GM23338 (cell line): ENCODE data around the gene OR51S1. TPM values are rescaled to one million over a fixed set of nuclear protein-coding genes. Genes with fewer than 3 reads are reported as not detected.
A peak's percentile ranks its signal among the peaks of the same experiment; 100 is the strongest.

Experiments
- ATAC-seq: fragments of 200-7000 bp; cut with Tn5 transposase; 3 replicates; pipeline ENCODE4 v1.9.1; 2020
- DNase-seq: peaks from one replicate; pipeline ENCODE4 v3.0.0-alpha.2; 2015; ENCODE audit warnings: low spot score
- H2AFZ ChIP-seq: fragments of 200-600 bp; sonication (generic); 2 replicates; pipeline ENCODE4 v1.8.0; 2016; ENCODE audit warnings: antibody characterized with exemption, mild to moderate bottlenecking, moderate library complexity
- H3F3A ChIP-seq: fragments of 200-600 bp; sonication (generic); replicated peaks from 2 replicates; pipeline ENCODE4 v1.8.0; 2017; ENCODE audit warnings: antibody characterized with exemption, mixed run types, low read depth
- H3K27ac ChIP-seq: fragments of 200-600 bp; sonication (generic); 2 replicates; pipeline ENCODE4 v1.6.1; 2016; ENCODE audit warnings: low read depth
- H3K27me3 ChIP-seq: fragments of 200-600 bp; sonication (generic); 2 replicates; pipeline ENCODE4 v1.8.0; 2016; ENCODE audit warnings: mild to moderate bottlenecking, mixed run types, moderate library complexity; ENCODE audit not compliant: insufficient read depth
- H3K36me3 ChIP-seq: fragments of 200-600 bp; sonication (generic); 2 replicates; pipeline ENCODE4 v1.8.0; 2016; ENCODE audit warnings: mild to moderate bottlenecking; ENCODE audit not compliant: insufficient read depth
- H3K4me1 ChIP-seq: fragments of 200-600 bp; sonication (generic); 2 replicates; pipeline ENCODE4 v1.8.0; 2016; ENCODE audit warnings: mild to moderate bottlenecking, moderate library complexity; ENCODE audit not compliant: insufficient read depth
- H3K4me2 ChIP-seq: fragments of 200-600 bp; sonication (generic); 2 replicates; pipeline ENCODE4 v1.7.1; 2017; ENCODE audit warnings: mixed run types
- H3K4me3 ChIP-seq: fragments of 200-600 bp; sonication (generic); 2 replicates; pipeline ENCODE4 v1.6.1; 2016; ENCODE audit warnings: mixed run types
- H3K79me2 ChIP-seq: fragments of 200-600 bp; sonication (generic); replicated peaks from 2 replicates; pipeline ENCODE4 v1.8.0; 2017; ENCODE audit warnings: mild to moderate bottlenecking; ENCODE audit not compliant: insufficient read depth
- H3K9me2 ChIP-seq: fragments of 200-600 bp; sonication (generic); 2 replicates; pipeline ENCODE4 v1.8.0; 2017; ENCODE audit not compliant: insufficient read depth
- H4K20me1 ChIP-seq: fragments of 200-600 bp; sonication (generic); replicated peaks from 2 replicates; pipeline ENCODE4 v1.8.0; 2017; ENCODE audit warnings: mild to moderate bottlenecking; ENCODE audit not compliant: insufficient read depth
- H3K27ac Mint-ChIP-seq: 2 replicates; pipeline ENCODE4 v1.8.0; 2020; ENCODE audit warnings: inconsistent platforms, mild to moderate bottlenecking, moderate library complexity, mixed read lengths
- H3K27me3 Mint-ChIP-seq: 3 replicates; pipeline ENCODE4 v1.8.0; 2022; ENCODE audit warnings: low read depth, mild to moderate bottlenecking, moderate library complexity, mixed read lengths, inconsistent platforms; ENCODE audit not compliant: insufficient read depth, poor library complexity
- H3K36me3 Mint-ChIP-seq: 3 replicates; pipeline ENCODE4 v1.8.0; 2021; ENCODE audit warnings: low read depth, mild to moderate bottlenecking, inconsistent platforms, moderate library complexity, mixed read lengths
- H3K4me1 Mint-ChIP-seq: 3 replicates; pipeline ENCODE4 v1.8.0; 2020; ENCODE audit warnings: mild to moderate bottlenecking, inconsistent platforms, mixed read lengths
- H3K4me3 Mint-ChIP-seq: 3 replicates; pipeline ENCODE4 v1.8.0; 2021; ENCODE audit warnings: moderate library complexity, mild to moderate bottlenecking, inconsistent platforms, mixed read lengths
- H3K9me3 Mint-ChIP-seq: 3 replicates; pipeline ENCODE4 v1.8.0; 2020; ENCODE audit warnings: moderate library complexity, mild to moderate bottlenecking, inconsistent platforms, mixed read lengths
- ETS1 ChIP-seq: IDR thresholded peaks from 2 replicates; pipeline ENCODE4 v1.6.1; 2016; ENCODE audit warnings: antibody characterized with exemption
- EZH2 ChIP-seq: fragments of 200-600 bp; sonication (generic); IDR thresholded peaks from one replicate; pipeline ENCODE4 v1.8.0; 2017; ENCODE audit warnings: antibody characterized with exemption, mild to moderate bottlenecking, low read depth; ENCODE audit not compliant: unreplicated experiment
- EZH2phosphoT487 ChIP-seq: fragments of 200-600 bp; sonication (generic); IDR thresholded peaks from one replicate; pipeline ENCODE4 v1.8.1; 2018; ENCODE audit warnings: antibody characterized with exemption; ENCODE audit not compliant: unreplicated experiment
- NANOG ChIP-seq: IDR thresholded peaks from 2 replicates; pipeline ENCODE4 v1.6.1; 2016; ENCODE audit warnings: antibody characterized with exemption, borderline replicate concordance
- POLR2AphosphoS5 ChIP-seq: IDR thresholded peaks from 2 replicates; pipeline ENCODE4 v1.6.1; 2016; ENCODE audit warnings: antibody characterized with exemption, low read depth
- REST ChIP-seq: IDR thresholded peaks from one replicate; pipeline ENCODE4 v1.6.1; 2018; ENCODE audit warnings: antibody characterized with exemption; ENCODE audit not compliant: unreplicated experiment
- STAT1 ChIP-seq: IDR thresholded peaks from one replicate; pipeline ENCODE4 v1.6.1; 2016; ENCODE audit warnings: antibody characterized with exemption; ENCODE audit not compliant: unreplicated experiment
- polyA plus RNA-seq: library from polyadenylated mRNA; unstranded; fragments of >200 nt; fragmentation: Nextera tagmentation; extraction: Ambion mirVana; gene quantifications from 2 replicates; pipeline ENCODE4 v1.2.1, GENCODE V29; 2016
- total RNA-seq: library from RNA; depleted of rRNA; stranded (reverse); fragments of >200 nt; shearing (Covaris generic); gene quantifications from 2 replicates; pipeline ENCODE4 v1.2.3, GENCODE V29; 2014
- TF ChIP-seq, protein P1 (sequence below): fragments of 250-450 bp; sonication (Bioruptor Pico); IDR thresholded peaks from 2 replicates; pipeline ENCODE4 v1.5.0; 2020; ENCODE audit warnings: mild to moderate bottlenecking, moderate library complexity

Gene OR51S1
- total and polyA plus RNA-seq, 2 experiments from 2014 or later: not detected

GRCh38 chr11:4891996-4892640 lies 43.1 kb upstream of the OR51S1 start:
- no peaks in the 10 kb centered on the region for H3K36me3 ChIP-seq
- peak; percentile 16 for DNase-seq
- no peak overlapping the region for H3K27ac ChIP-seq
- H3K27ac Mint-ChIP-seq: no peak overlapping the region
- no peaks in the 10 kb centered on the region for H3K36me3 Mint-ChIP-seq
- no peak overlapping the region for H3K4me3 Mint-ChIP-seq
- no peak overlapping the region for H3K4me2 ChIP-seq
- H3K27me3 ChIP-seq: no peaks in the 10 kb centered on the region
- H3K79me2 ChIP-seq: no peaks in the 10 kb centered on the region
- no peak for TF ChIP-seq ETS1
- TF ChIP-seq EZH2: no peak
- TF ChIP-seq REST: no peak
- no peak for TF ChIP-seq POLR2AphosphoS5
- no peak for TF ChIP-seq STAT1
- H3K9me2 ChIP-seq: peaks cover 7% of the 10 kb centered on the region
- no peaks in the 10 kb centered on the region for H3F3A ChIP-seq
- H3K4me1 Mint-ChIP-seq: no peaks in the 10 kb centered on the region
- peak; percentile 52 for ATAC-seq
- H2AFZ ChIP-seq: no peak overlapping the region
- no peaks in the 10 kb centered on the region for H4K20me1 ChIP-seq
- H3K4me3 ChIP-seq: no peak overlapping the region
- no peaks in the 10 kb centered on the region for H3K9me3 Mint-ChIP-seq
- H3K27me3 Mint-ChIP-seq: no peaks in the 10 kb centered on the region
- H3K4me1 ChIP-seq: no peaks in the 10 kb centered on the region

GRCh38 chr11:4890279-4890678 lies 41.3 kb upstream of the OR51S1 start:
- no peaks in the 10 kb centered on the region for H3K27me3 ChIP-seq
- Mint-ChIP-seq H3K27ac (no peak overlapping the region), H3K4me1 (no peaks in the 10 kb centered on the region), H3K27me3 (no peaks in the 10 kb centered on the region), H3K36me3 (no peaks in the 10 kb centered on the region), H3K9me3 (no peaks in the 10 kb centered on the region), H3K4me3 (no peak overlapping the region)
- peaks cover 7% of the 10 kb centered on the region for H3K9me2 ChIP-seq
- H2AFZ ChIP-seq: no peak overlapping the region
- DNase-seq: no peak
- H3K27ac ChIP-seq: no peak overlapping the region
- H3K4me2 ChIP-seq: no peak overlapping the region
- no peaks in the 10 kb centered on the region for H3K4me1 ChIP-seq
- H3K36me3 ChIP-seq: no peaks in the 10 kb centered on the region
- H3K79me2 ChIP-seq: no peaks in the 10 kb centered on the region
- no peaks in the 10 kb centered on the region for H3F3A ChIP-seq
- no peak for ATAC-seq
- no peak overlapping the region for H3K4me3 ChIP-seq
- H4K20me1 ChIP-seq: no peaks in the 10 kb centered on the region
- TF ChIP-seq EZH2 (no peak), NANOG (no peak), EZH2phosphoT487 (no peak), POLR2AphosphoS5 (no peak), STAT1 (no peak)
- TF ChIP-seq, protein P1, sequence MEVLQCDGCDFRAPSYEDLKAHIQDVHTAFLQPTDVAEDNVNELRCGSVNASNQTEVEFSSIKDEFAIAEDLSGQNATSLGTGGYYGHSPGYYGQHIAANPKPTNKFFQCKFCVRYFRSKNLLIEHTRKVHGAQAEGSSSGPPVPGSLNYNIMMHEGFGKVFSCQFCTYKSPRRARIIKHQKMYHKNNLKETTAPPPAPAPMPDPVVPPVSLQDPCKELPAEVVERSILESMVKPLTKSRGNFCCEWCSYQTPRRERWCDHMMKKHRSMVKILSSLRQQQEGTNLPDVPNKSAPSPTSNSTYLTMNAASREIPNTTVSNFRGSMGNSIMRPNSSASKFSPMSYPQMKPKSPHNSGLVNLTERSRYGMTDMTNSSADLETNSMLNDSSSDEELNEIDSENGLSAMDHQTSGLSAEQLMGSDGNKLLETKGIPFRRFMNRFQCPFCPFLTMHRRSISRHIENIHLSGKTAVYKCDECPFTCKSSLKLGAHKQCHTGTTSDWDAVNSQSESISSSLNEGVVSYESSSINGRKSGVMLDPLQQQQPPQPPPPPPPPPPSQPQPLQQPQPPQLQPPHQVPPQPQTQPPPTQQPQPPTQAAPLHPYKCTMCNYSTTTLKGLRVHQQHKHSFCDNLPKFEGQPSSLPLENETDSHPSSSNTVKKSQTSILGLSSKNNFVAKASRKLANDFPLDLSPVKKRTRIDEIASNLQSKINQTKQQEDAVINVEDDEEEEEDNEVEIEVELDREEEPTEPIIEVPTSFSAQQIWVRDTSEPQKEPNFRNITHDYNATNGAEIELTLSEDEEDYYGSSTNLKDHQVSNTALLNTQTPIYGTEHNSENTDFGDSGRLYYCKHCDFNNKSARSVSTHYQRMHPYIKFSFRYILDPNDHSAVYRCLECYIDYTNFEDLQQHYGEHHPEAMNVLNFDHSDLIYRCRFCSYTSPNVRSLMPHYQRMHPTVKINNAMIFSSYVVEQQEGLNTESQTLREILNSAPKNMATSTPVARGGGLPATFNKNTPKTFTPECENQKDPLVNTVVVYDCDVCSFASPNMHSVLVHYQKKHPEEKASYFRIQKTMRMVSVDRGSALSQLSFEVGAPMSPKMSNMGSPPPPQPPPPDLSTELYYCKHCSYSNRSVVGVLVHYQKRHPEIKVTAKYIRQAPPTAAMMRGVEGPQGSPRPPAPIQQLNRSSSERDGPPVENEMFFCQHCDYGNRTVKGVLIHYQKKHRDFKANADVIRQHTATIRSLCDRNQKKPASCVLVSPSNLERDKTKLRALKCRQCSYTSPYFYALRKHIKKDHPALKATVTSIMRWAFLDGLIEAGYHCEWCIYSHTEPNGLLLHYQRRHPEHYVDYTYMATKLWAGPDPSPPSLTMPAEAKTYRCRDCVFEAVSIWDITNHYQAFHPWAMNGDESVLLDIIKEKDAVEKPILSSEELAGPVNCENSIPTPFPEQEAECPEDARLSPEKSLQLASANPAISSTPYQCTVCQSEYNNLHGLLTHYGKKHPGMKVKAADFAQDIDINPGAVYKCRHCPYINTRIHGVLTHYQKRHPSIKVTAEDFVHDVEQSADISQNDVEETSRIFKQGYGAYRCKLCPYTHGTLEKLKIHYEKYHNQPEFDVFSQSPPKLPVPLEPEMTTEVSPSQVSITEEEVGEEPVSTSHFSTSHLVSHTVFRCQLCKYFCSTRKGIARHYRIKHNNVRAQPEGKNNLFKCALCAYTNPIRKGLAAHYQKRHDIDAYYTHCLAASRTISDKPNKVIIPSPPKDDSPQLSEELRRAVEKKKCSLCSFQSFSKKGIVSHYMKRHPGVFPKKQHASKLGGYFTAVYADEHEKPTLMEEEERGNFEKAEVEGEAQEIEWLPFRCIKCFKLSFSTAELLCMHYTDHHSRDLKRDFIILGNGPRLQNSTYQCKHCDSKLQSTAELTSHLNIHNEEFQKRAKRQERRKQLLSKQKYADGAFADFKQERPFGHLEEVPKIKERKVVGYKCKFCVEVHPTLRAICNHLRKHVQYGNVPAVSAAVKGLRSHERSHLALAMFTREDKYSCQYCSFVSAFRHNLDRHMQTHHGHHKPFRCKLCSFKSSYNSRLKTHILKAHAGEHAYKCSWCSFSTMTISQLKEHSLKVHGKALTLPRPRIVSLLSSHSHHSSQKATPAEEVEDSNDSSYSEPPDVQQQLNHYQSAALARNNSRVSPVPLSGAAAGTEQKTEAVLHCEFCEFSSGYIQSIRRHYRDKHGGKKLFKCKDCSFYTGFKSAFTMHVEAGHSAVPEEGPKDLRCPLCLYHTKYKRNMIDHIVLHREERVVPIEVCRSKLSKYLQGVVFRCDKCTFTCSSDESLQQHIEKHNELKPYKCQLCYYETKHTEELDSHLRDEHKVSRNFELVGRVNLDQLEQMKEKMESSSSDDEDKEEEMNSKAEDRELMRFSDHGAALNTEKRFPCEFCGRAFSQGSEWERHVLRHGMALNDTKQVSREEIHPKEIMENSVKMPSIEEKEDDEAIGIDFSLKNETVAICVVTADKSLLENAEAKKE (CRISPR knock-in tag): no peak
